Stimulated activated CD4-positive, alpha-beta T cell treated with anti-CD3 and anti-CD28 coated beads, Interleukin-1b, Interleukin-23, amount 100 ng/mL, for 48 hours (primary cell): ENCODE data around the gene DYTN.

Experiments used
- DNase-seq: peaks from one replicate; pipeline ENCODE4 v3.0.0-alpha.2; 2020

DYTN gene

GRCh38 chr2:206611191-206611590 lies 107.0 kb downstream of the DYTN start:
- no peak for DNase-seq

- DNase-seq, result no peak
Observed at GRCh38 chr2:206610451-206610850, 107.7 kb downstream of the DYTN start.

- DNase-seq, result no peak
Observed at GRCh38 chr2:206603243-206603642, 115.0 kb downstream of the DYTN start.
